ENCODE measurements around the gene KRT73.

DNA sequence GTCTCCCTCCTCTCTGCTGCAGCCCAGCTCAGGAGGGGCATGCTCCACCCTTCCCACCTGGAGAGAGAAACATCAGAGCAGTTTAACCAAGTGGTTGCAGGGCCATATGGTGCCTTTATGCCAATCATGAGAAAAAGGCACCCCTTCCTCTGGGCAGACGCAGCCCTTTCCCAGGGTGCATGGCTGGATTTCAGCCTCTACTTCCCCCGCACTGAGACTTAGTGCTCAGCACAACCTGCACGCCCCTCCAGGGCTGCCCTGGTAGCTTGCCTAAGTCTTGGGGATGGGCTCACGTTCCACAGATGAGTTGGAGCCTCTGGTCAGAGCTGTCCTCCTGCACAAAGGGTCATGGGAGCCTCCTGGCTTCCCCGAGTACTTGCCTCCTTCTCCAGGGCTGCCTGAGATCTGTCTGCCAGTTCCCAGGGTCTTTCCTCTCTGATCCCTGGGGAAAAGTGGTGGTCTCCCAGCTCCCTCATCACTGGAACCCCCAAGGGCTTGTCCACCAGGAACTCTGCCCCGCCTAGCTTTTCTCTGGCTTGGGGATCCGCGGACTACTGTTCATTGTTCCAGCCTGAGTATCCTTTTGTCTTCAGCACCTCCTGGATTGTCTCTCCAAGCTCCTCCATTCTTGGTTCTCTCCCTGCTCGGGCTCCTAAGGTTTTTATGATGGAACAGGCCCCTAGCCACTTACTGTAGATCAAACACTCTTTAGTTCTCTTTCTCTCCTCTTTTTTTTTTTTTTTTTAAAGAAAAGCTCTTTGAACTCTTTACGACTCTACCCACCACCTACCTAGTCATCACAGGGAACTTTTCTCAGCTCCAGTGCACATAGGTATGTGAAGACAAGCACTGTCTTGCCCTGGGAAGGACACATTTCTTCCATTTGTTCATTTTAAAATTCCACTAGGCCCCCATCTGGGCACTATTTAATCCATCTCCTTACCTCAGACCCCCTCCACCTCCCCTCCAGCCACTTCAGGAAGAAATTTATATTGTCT lies 38.6 kb downstream of the KRT73 start:
- TF ChIP-seq POLR2A (IDR thresholded peaks at IDR 0.05): no peak
- TF ChIP-seq, protein P1, sequence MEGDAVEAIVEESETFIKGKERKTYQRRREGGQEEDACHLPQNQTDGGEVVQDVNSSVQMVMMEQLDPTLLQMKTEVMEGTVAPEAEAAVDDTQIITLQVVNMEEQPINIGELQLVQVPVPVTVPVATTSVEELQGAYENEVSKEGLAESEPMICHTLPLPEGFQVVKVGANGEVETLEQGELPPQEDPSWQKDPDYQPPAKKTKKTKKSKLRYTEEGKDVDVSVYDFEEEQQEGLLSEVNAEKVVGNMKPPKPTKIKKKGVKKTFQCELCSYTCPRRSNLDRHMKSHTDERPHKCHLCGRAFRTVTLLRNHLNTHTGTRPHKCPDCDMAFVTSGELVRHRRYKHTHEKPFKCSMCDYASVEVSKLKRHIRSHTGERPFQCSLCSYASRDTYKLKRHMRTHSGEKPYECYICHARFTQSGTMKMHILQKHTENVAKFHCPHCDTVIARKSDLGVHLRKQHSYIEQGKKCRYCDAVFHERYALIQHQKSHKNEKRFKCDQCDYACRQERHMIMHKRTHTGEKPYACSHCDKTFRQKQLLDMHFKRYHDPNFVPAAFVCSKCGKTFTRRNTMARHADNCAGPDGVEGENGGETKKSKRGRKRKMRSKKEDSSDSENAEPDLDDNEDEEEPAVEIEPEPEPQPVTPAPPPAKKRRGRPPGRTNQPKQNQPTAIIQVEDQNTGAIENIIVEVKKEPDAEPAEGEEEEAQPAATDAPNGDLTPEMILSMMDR (IDR thresholded peaks at IDR 0.05): no peak

All from right lobe of liver (tissue), 4 donors.